NT2/D1 (cell line): ENCODE results near the gene F12.
A peak's percentile ranks its signal among the peaks of the same experiment; 100 is the strongest.

Experiments used
- DNase-seq: peaks from one replicate; pipeline ENCODE4 v3.0.0-alpha.2; 2011; ENCODE audit warnings: low read depth, low spot score
- H3K27me3 ChIP-seq: 2 replicates; pipeline ENCODE4 v1.6.0; 2011; ENCODE audit warnings: mild to moderate bottlenecking; ENCODE audit not compliant: insufficient read length, insufficient read depth
- H3K36me3 ChIP-seq: 2 replicates; pipeline ENCODE4 v1.6.1; 2011; ENCODE audit warnings: mild to moderate bottlenecking, low read length, mixed read lengths; ENCODE audit not compliant: insufficient read depth, insufficient read length
- H3K4me1 ChIP-seq: 2 replicates; pipeline ENCODE4 v1.5.1; 2011; ENCODE audit not compliant: insufficient read depth, insufficient read length
- H3K4me3 ChIP-seq: 2 replicates; pipeline ENCODE4 v1.5.1; 2011; ENCODE audit warnings: low read depth; ENCODE audit not compliant: insufficient read length
- H3K9ac ChIP-seq: 2 replicates; pipeline ENCODE4 v1.6.0; 2011; ENCODE audit warnings: low read depth; ENCODE audit not compliant: insufficient read length
- H3K9me3 ChIP-seq: 2 replicates; pipeline ENCODE4 v1.5.1; 2011; ENCODE audit warnings: mild to moderate bottlenecking, low read length; ENCODE audit not compliant: insufficient read depth
- SUZ12 ChIP-seq: IDR thresholded peaks from 2 replicates; pipeline ENCODE4 v1.6.1; 2011; ENCODE audit not compliant: insufficient read length, insufficient read depth; ENCODE audit errors: extremely low read depth
- YY1 ChIP-seq: IDR thresholded peaks from 2 replicates; pipeline ENCODE4 v1.6.1; 2011; ENCODE audit not compliant: insufficient read length, insufficient read depth
- ZNF274 ChIP-seq: IDR thresholded peaks from 2 replicates; pipeline ENCODE4 v1.6.1; 2011; ENCODE audit warnings: mild to moderate bottlenecking, low read depth, low read length

Gene F12

DNA sequence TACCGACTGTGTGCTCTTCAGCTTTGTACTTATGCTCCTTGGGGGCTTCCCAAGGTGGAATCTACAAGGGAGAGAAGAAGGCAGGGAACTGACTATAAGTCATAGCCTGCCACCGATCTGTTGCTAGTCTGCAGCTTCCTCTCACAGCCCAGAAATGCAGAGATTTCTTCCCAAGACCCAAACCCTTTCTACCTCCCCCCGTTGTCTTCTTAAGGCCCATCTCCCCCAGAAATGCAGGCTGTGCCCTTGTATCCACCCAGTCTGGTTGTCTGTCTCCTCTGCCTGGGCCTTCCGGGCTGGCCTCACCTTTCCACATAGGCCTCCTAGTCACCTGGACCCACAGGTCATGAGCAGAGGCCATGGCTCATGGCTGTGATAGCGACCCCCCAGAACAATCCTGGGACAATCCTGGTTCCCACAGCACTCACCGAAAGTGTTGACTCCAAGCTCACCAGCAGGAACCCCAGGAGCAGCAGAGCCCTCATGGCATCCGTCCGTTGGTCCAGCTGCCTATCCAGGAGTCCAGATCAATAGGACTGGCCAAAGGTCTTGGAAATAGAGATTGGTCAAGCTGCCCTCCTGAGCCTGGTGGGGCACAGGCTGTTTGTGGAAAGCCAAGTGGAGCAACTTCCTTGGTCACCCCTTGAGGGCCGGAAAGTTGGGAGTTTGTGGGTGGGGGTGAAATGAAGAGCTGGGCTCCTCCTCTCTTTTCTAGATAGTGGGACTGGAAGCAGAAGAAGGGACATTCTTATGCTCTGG, at the start of gene F12:
F12 (minus strand) TSS at position 522 of the 759 bp plus-strand sequence; CDS start at position 485, 37 bp downstream.
- no peak within 1 kb of the TSS for H3K4me3 ChIP-seq
- DNase-seq = no peak
- no peak for TF ChIP-seq SUZ12
- no peak for TF ChIP-seq YY1
- no peak for TF ChIP-seq ZNF274
- H3K36me3 ChIP-seq = no peaks in the 10 kb centered on the region
- peaks cover 50% of the 10 kb centered on the region for H3K27me3 ChIP-seq
- H3K9ac ChIP-seq = no peak within 1 kb of the TSS
- H3K9me3 ChIP-seq = no peaks in the 10 kb centered on the region
- no peaks in the 10 kb centered on the region for H3K4me1 ChIP-seq

DNA sequence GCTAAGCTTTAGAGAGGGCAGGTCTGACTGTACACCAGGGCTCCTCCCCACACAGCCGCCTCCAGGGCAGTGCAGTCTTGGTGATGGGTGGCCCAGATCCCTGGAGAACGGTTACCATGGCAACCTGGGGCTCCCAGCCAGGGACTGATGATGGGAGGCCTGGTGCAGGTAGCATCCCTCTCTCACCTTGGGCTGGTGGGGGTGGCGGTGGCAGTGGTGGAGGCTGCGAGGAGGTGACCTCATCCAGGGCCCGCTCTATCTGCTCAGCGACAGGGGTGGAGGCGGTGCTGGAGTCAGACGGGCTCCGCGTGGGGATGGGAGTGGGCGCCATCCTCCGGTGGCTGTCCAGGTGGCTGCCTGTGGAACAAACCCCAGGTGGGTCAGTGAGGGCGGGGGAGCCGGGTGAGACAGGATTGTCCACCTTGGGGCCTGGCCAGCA, 49.6 kb upstream of the F12 start:
- TF ChIP-seq ZNF274 = no peak
- TF ChIP-seq YY1 = no peak
- TF ChIP-seq SUZ12 = no peak
- Histone ChIP-seq H3K36me3 (peaks cover 71% of the 10 kb centered on the region), H3K9me3 (peaks cover 32% of the 10 kb centered on the region; the same call in 1 of the 2 replicates), H3K4me1 (no peaks in the 10 kb centered on the region), H3K9ac (no peak overlapping the region), H3K27me3 (peaks cover under 1% of the 10 kb centered on the region), H3K4me3 (no peak overlapping the region)
- no peak for DNase-seq

DNA sequence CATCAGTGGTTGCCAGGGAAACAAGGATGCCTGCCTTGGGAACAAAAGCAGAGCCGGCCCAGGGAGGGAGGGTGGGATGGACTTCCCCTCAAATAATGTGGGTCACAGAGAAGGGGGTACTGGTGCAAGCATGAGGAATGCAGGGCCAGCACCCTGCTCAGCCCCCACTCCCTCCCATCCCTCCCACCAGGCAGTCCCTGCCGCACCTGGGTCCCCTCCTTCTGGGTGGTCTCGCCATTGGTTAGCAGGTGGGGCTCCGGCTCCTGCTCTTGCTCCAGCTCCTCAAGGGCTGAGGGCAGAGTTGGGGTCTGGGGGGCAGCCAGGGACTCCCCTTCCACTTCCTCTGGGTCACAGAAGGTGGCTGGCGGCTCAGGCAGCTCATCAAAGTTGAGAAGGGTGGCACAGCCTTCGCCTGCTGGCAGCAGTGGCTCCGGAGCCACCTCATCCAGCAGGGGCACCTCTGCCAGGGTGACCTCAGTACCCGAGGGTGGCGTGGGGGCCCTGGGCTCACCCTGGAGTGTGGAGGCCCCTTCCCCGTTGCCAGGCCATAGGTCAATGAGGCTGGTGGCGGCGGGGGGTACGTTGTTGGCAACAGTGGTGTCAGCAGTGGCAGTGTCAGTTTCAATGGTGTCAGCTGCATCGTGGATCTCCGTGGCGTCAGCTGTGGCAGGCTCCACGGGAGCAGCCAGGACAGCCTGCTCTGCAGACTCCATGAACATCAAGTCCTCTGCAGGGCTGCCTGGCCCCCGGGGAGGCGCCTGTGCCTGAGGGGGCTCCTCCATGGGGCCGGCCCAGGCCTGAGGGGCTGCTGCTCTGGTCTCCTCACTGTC, 48.7 kb upstream of the F12 start:
- Histone ChIP-seq H3K4me1 (peaks cover 3% of the 10 kb centered on the region), H3K4me3 (no peak overlapping the region), H3K36me3 (peaks cover 64% of the 10 kb centered on the region), H3K27me3 (peaks cover 9% of the 10 kb centered on the region), H3K9ac (no peak overlapping the region), H3K9me3 (peaks cover 32% of the 10 kb centered on the region; the same call in 1 of the 2 replicates)
- no peak for TF ChIP-seq YY1
- no peak for TF ChIP-seq ZNF274
- no peak for TF ChIP-seq SUZ12
- DNase-seq = no peak

DNA sequence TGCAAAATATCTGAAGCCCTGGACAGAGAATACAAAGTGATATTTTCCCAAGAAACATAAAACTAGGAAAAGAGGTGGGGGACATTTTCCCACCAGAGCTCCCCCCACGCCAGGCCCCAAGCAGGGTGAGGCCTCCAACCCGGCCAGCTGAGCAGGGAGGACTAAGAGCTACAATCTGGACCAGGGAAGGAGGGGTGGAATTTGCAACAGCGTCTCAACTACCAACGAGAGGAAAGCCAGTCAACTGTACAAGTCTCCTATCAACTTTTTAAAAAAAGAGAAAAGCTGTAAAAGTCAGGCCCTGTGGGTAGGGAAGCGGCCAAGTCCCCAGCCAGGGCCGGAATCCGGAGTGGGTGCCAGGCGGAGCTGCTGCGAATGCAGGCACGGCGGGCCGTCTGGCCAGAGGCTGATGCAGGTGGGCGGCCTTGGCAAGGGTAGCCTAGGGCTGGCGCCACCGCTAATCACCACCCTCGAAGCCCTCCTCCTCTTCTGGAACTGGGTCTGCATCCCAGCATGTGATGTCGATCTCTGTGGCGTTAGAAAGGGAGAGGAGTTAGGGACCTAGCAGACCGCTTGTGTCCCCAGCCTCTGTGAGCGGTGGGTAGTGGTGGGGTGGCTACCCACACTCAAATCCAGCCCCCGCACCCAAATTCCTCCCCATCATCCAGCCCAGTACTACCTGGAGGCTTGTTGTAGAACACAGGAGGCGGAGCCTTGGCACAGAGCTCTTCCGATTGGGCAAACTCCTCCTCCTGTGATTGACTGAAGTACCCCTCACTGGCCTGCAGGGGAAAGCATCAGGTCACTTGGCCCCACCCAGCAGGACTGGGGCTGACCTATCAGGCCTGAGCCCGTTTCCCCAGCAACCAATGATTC, 47.9 kb upstream of the F12 start:
- H3K36me3 ChIP-seq = peaks cover 56% of the 10 kb centered on the region
- H3K4me3 ChIP-seq = no peak overlapping the region
- H3K4me1 ChIP-seq = peaks cover 3% of the 10 kb centered on the region
- H3K9ac ChIP-seq = no peak overlapping the region
- TF ChIP-seq SUZ12 = no peak
- TF ChIP-seq ZNF274 = no peak
- no peak for TF ChIP-seq YY1
- H3K27me3 ChIP-seq = peaks cover 9% of the 10 kb centered on the region
- H3K9me3 ChIP-seq = peaks cover 32% of the 10 kb centered on the region; the same call in 1 of the 2 replicates
- DNase-seq = peak; percentile 96

DNA sequence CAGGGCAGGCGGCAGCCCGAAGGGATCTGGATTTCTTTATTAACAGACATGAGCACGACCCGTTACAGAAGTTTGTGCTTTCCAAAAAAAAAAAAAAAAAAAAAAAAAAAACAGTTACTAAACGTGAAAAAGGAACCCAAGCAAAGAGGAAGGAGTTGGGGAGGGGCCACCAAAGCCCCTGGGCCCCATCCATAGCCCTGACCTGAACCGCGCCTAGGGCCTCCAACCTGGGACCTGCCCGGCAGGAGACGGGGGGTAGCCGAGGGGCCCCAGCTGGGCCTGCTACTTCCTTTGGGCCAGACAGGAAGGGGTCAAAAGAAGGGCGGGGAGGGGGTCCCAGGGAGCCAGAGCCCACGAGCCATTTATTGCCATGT, 47.2 kb upstream of the F12 start:
- no peak for DNase-seq
- Histone ChIP-seq H3K27me3 (peaks cover 9% of the 10 kb centered on the region), H3K36me3 (peaks cover 50% of the 10 kb centered on the region), H3K9ac (no peak overlapping the region), H3K4me1 (peaks cover 3% of the 10 kb centered on the region), H3K9me3 (peaks cover 32% of the 10 kb centered on the region; the same call in 1 of the 2 replicates), H3K4me3 (no peak overlapping the region)
- TF ChIP-seq SUZ12 (no peak), YY1 (no peak), ZNF274 (no peak)

DNA sequence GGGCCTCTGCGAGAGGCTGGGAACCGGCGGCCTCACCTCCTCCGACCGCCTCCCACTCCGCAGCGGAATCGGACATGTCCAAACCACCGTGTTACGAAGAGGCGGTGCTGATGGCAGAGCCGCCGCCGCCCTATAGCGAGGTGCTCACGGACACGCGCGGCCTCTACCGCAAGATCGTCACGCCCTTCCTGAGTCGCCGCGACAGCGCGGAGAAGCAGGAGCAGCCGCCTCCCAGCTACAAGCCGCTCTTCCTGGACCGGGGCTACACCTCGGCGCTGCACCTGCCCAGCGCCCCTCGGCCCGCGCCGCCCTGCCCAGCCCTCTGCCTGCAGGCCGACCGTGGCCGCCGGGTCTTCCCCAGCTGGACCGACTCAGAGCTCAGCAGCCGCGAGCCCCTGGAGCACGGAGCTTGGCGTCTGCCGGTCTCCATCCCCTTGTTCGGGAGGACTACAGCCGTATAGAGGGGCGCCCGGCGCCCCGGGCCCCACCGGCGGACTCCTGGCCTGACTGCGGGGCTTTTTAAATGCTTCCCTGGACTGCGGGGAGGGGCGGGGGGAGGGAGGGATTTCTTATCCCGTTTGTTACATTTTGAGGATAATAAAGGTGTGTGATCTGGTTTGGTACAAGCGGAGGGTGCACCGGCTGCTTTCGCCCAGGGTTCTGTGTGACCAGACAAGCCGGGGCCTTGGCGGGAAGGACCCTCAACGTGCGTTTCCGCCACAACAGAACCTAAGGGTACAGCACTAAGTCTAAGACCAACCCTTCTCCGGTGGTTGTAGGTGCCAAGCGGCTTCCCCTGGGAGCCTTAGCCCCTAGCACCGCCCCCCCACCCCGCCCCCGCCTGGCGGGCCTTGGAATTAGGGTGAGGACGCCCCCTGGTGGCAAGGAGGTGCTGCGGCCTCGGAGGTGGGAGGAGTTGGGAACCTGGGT, 46.6 kb upstream of the F12 start:
- Histone ChIP-seq H3K4me3 (peak overlapping the region; percentile 78), H3K36me3 (peaks cover 47% of the 10 kb centered on the region), H3K27me3 (peaks cover 10% of the 10 kb centered on the region), H3K4me1 (peaks cover 3% of the 10 kb centered on the region), H3K9me3 (peaks cover 32% of the 10 kb centered on the region; the same call in 1 of the 2 replicates), H3K9ac (peak overlapping the region; percentile 85)
- peak; percentile 94 for DNase-seq
- TF ChIP-seq YY1 (no peak), ZNF274 (no peak), SUZ12 (no peak)
